ENCODE measurements around the gene FALEC.
"Not testable (repeated sequence)": the region's sequence is repeated elsewhere in the genome, so short reads cannot be mapped to it uniquely, and the experiment has no call there.

Gene FALEC

GRCh38 chr1:150572918-150573647, 57.5 kb downstream of the FALEC start:
- H3K9me3 ChIP-seq (ENCODE audit: insufficient read depth, low read length, severe bottlenecking), result no peaks in the 10 kb centered on the region
- ATAC-seq (ENCODE audit: insufficient read depth, low read depth), result no peak
- no peak for DNase-seq
- H3K4me1 ChIP-seq (ENCODE audit: insufficient read depth, low read length), result peaks cover 79% of the 10 kb centered on the region
- no peaks in the 10 kb centered on the region for H3K27me3 ChIP-seq (ENCODE audit: insufficient read depth, low read length, poor library complexity)
- no peak overlapping the region for H3K4me3 ChIP-seq (ENCODE audit: low read depth in 1 of 2, low read length in 2 of 2)
- no peak overlapping the region for H3K27ac ChIP-seq (ENCODE audit: low read length)
- H3K4me2 ChIP-seq (ENCODE audit: insufficient read depth, low read length), result peak overlapping the region; percentile 14; the same call in 1 of the 2 replicates
- no peak overlapping the region for H2AFZ ChIP-seq (ENCODE audit: low read depth, low read length)
- H3K79me2 ChIP-seq (ENCODE audit: insufficient read depth, low read length), result peaks cover 91% of the 10 kb centered on the region
- H4K20me1 ChIP-seq (ENCODE audit: insufficient read depth, low read length), result peaks cover 55% of the 10 kb centered on the region
- H3K36me3 ChIP-seq (ENCODE audit: insufficient read depth, low read length), result peaks cover 57% of the 10 kb centered on the region
- TF ChIP-seq EZH2 (IDR thresholded peaks at IDR 0.05; ENCODE audit: borderline replicate concordance, low read depth, low read length, severe bottlenecking) (no peak), CTCF (IDR thresholded peaks at IDR 0.05; ENCODE audit: borderline replicate concordance, extremely low read depth, low read length, poor library complexity, severe bottlenecking) (no peak)
- H3K9ac ChIP-seq (ENCODE audit: low read depth, low read length), result no peak overlapping the region

GRCh38 chr1:150573648-150574071, 58.1 kb downstream of the FALEC start:
- not testable (repeated sequence) for ATAC-seq (ENCODE audit: insufficient read depth, low read depth); H3K9ac ChIP-seq (ENCODE audit: low read depth, low read length); H2AFZ ChIP-seq (ENCODE audit: low read depth, low read length); H3K4me3 ChIP-seq (ENCODE audit: low read depth in 1 of 2, low read length in 2 of 2); H3K27ac ChIP-seq (ENCODE audit: low read length); H3K9me3 ChIP-seq (ENCODE audit: insufficient read depth, low read length, severe bottlenecking); H3K4me2 ChIP-seq (ENCODE audit: insufficient read depth, low read length); H3K27me3 ChIP-seq (ENCODE audit: insufficient read depth, low read length, poor library complexity); DNase-seq
- Histone ChIP-seq H3K79me2 (ENCODE audit: insufficient read depth, low read length) (peaks cover 91% of the 10 kb centered on the region), H3K36me3 (ENCODE audit: insufficient read depth, low read length) (peaks cover 63% of the 10 kb centered on the region), H3K4me1 (ENCODE audit: insufficient read depth, low read length) (peaks cover 73% of the 10 kb centered on the region), H4K20me1 (ENCODE audit: insufficient read depth, low read length) (peaks cover 56% of the 10 kb centered on the region)

GRCh38 chr1:150574260-150575071, 58.9 kb downstream of the FALEC start:
- ATAC-seq (ENCODE audit: insufficient read depth, low read depth), result no peak
- peaks cover 58% of the 10 kb centered on the region for H4K20me1 ChIP-seq (ENCODE audit: insufficient read depth, low read length)
- H3K79me2 ChIP-seq (ENCODE audit: insufficient read depth, low read length), result peaks cover 93% of the 10 kb centered on the region
- H3K4me2 ChIP-seq (ENCODE audit: insufficient read depth, low read length), result peak overlapping the region; percentile 84; the same call in 1 of the 2 replicates
- H3K27ac ChIP-seq (ENCODE audit: low read length), result peak overlapping the region; percentile 25; the same call in 1 of the 2 replicates
- H3K36me3 ChIP-seq (ENCODE audit: insufficient read depth, low read length), result peaks cover 67% of the 10 kb centered on the region
- H3K9me3 ChIP-seq (ENCODE audit: insufficient read depth, low read length, severe bottlenecking), result no peaks in the 10 kb centered on the region
- no peak for TF ChIP-seq CTCF (IDR thresholded peaks at IDR 0.05; ENCODE audit: borderline replicate concordance, extremely low read depth, low read length, poor library complexity, severe bottlenecking)
- no peak for TF ChIP-seq EZH2 (IDR thresholded peaks at IDR 0.05; ENCODE audit: borderline replicate concordance, low read depth, low read length, severe bottlenecking)
- peaks cover 65% of the 10 kb centered on the region for H3K4me1 ChIP-seq (ENCODE audit: insufficient read depth, low read length)
- H3K4me3 ChIP-seq (ENCODE audit: low read depth in 1 of 2, low read length in 2 of 2), result peak overlapping the region in 1 of 2 experiments; percentile 83; a peak in 1 of 4 replicates
- peak overlapping the region; percentile 95; the same call in 1 of the 2 replicates for H3K9ac ChIP-seq (ENCODE audit: low read depth, low read length)
- no peaks in the 10 kb centered on the region for H3K27me3 ChIP-seq (ENCODE audit: insufficient read depth, low read length, poor library complexity)
- DNase-seq, result no peak
- no peak overlapping the region for H2AFZ ChIP-seq (ENCODE audit: low read depth, low read length)

GRCh38 chr1:150575072-150575489, 59.5 kb downstream of the FALEC start:
- Histone ChIP-seq H3K36me3 (ENCODE audit: insufficient read depth, low read length) (peaks cover 67% of the 10 kb centered on the region), H3K9ac (ENCODE audit: low read depth, low read length) (peak overlapping the region; percentile 95; the same call in 1 of the 2 replicates), H3K9me3 (ENCODE audit: insufficient read depth, low read length, severe bottlenecking) (no peaks in the 10 kb centered on the region), H3K4me3 (ENCODE audit: low read depth in 1 of 2, low read length in 2 of 2) (peak overlapping the region in 1 of 2 experiments; percentile 83; a peak in 2 of 4 replicates), H3K27ac (ENCODE audit: low read length) (peak overlapping the region; percentile 35; the same call in 1 of the 2 replicates), H4K20me1 (ENCODE audit: insufficient read depth, low read length) (peaks cover 58% of the 10 kb centered on the region), H2AFZ (ENCODE audit: low read depth, low read length) (no peak overlapping the region), H3K27me3 (ENCODE audit: insufficient read depth, low read length, poor library complexity) (no peaks in the 10 kb centered on the region), H3K79me2 (ENCODE audit: insufficient read depth, low read length) (peaks cover 87% of the 10 kb centered on the region), H3K4me2 (ENCODE audit: insufficient read depth, low read length) (peak overlapping the region; percentile 84), H3K4me1 (ENCODE audit: insufficient read depth, low read length) (peaks cover 63% of the 10 kb centered on the region)
- DNase-seq, result no peak
- no peak for ATAC-seq (ENCODE audit: insufficient read depth, low read depth)
- TF ChIP-seq EZH2 (IDR thresholded peaks at IDR 0.05; ENCODE audit: borderline replicate concordance, low read depth, low read length, severe bottlenecking), result no peak
- no peak for TF ChIP-seq CTCF (IDR thresholded peaks at IDR 0.05; ENCODE audit: borderline replicate concordance, extremely low read depth, low read length, poor library complexity, severe bottlenecking)

All from DND-41 (cell line).